KMS-11 (cell line): ENCODE results near the gene FEN1.

Experiments used
- H2AFZ ChIP-seq: fragments of 200-600 bp; sonication (generic); 2 replicates; pipeline ENCODE4 v1.6.1; 2016; ENCODE audit warnings: antibody characterized with exemption, mixed run types, low read depth
- H3K27ac ChIP-seq: fragments of 200-600 bp; sonication (generic); 2 replicates; pipeline ENCODE4 v1.6.1; 2016; ENCODE audit warnings: mild to moderate bottlenecking, mixed run types
- H3K27me3 ChIP-seq: fragments of 200-600 bp; sonication (generic); 2 replicates; pipeline ENCODE4 v1.6.1; 2017; ENCODE audit warnings: mild to moderate bottlenecking, low read depth, mixed run types, moderate library complexity; ENCODE audit not compliant: insufficient read depth
- H3K36me3 ChIP-seq: fragments of 200-600 bp; sonication (generic); 2 replicates; pipeline ENCODE4 v1.6.1; 2017; ENCODE audit warnings: mild to moderate bottlenecking, mixed run types; ENCODE audit not compliant: insufficient read depth
- H3K4me1 ChIP-seq: fragments of 200-600 bp; sonication (generic); 2 replicates; pipeline ENCODE4 v1.6.1; 2016; ENCODE audit warnings: mild to moderate bottlenecking, low read depth, mixed run types; ENCODE audit not compliant: poor library complexity, severe bottlenecking
- H3K4me2 ChIP-seq: fragments of 200-600 bp; sonication (generic); 2 replicates; pipeline ENCODE4 v1.7.0; 2016; ENCODE audit warnings: mild to moderate bottlenecking, mixed run types
- H3K4me3 ChIP-seq: fragments of 200-600 bp; sonication (generic); IDR thresholded peaks from 2 replicates; pipeline ENCODE4 v1.6.1; 2017; ENCODE audit warnings: low read depth, low read length, mixed read lengths; ENCODE audit not compliant: insufficient read depth
- H3K79me2 ChIP-seq: fragments of 200-600 bp; sonication (generic); 2 replicates; pipeline ENCODE4 v1.6.1; 2016; ENCODE audit warnings: low read depth, mixed run types; ENCODE audit not compliant: insufficient read depth
- H3K9ac ChIP-seq: fragments of 200-600 bp; sonication (generic); 2 replicates; pipeline ENCODE4 v1.6.1; 2016; ENCODE audit warnings: mild to moderate bottlenecking, mixed run types
- H4K20me1 ChIP-seq: fragments of 200-600 bp; sonication (generic); 2 replicates; pipeline ENCODE4 v1.6.1; 2016; ENCODE audit warnings: mild to moderate bottlenecking, mixed run types; ENCODE audit not compliant: insufficient read depth
- TF ChIP-seq, protein P1 (sequence below): fragments of 200-600 bp; sonication (generic); conservative IDR thresholded peaks from 2 replicates; pipeline ENCODE4 v1.6.1; 2017; ENCODE audit warnings: low read depth, mild to moderate bottlenecking, antibody characterized with exemption, low read length, moderate library complexity, mixed read lengths

FEN1 gene

DNA sequence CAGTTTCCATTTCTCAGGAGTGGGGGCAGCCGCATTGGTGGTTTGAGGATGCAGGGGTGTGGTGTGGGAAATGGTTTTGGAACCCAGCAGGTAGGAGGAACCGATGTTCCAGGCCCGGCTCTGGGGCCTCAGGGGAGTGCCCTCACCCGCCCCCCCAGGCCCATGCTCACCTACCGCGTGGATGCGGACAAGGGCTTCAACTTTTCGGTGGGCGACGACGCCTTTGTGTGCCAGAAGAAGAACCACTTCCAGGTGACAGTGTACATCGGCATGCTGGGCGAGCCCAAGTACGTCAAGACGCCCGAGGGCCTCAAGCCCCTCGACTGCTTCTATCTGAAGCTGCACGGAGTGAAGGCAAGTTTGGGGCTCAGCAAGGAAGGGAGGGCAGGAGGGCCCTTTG lies 18.9 kb upstream of the FEN1 start:
- Histone ChIP-seq H3K36me3 (no peaks in the 10 kb centered on the region), H3K4me3 (no peak overlapping the region), H3K27me3 (no peaks in the 10 kb centered on the region), H2AFZ (no peak overlapping the region), H3K27ac (no peak overlapping the region), H3K79me2 (no peaks in the 10 kb centered on the region), H3K4me1 (peaks cover 7% of the 10 kb centered on the region), H4K20me1 (no peaks in the 10 kb centered on the region), H3K4me2 (no peak overlapping the region), H3K9ac (no peak overlapping the region)
- TF ChIP-seq, protein P1, sequence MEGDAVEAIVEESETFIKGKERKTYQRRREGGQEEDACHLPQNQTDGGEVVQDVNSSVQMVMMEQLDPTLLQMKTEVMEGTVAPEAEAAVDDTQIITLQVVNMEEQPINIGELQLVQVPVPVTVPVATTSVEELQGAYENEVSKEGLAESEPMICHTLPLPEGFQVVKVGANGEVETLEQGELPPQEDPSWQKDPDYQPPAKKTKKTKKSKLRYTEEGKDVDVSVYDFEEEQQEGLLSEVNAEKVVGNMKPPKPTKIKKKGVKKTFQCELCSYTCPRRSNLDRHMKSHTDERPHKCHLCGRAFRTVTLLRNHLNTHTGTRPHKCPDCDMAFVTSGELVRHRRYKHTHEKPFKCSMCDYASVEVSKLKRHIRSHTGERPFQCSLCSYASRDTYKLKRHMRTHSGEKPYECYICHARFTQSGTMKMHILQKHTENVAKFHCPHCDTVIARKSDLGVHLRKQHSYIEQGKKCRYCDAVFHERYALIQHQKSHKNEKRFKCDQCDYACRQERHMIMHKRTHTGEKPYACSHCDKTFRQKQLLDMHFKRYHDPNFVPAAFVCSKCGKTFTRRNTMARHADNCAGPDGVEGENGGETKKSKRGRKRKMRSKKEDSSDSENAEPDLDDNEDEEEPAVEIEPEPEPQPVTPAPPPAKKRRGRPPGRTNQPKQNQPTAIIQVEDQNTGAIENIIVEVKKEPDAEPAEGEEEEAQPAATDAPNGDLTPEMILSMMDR = no peak

DNA sequence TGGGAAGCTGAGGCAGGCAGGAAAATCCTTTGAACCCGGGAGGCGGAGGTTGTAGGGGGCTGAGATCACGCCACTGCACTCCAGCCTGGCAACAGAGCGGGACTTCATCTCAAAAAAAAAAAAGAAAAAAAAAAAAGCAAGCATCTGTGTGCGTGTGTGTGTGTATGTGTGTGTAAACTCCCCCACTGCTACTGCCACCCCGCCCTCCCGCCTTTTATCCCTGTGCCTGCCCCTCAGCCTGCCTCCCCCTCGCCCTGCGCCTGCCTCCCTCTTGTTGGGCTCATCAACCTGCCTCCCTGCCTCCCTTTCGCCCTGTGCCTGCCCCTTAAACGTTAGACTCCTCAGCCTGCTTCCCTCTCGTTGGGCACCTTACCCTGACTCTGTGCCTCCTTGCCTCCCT lies 18.3 kb upstream of the FEN1 start:
- no peaks in the 10 kb centered on the region for H3K27me3 ChIP-seq
- H3K4me3 ChIP-seq = no peak overlapping the region
- TF ChIP-seq, protein P1 = no peak
- no peaks in the 10 kb centered on the region for H3K79me2 ChIP-seq
- H3K4me2 ChIP-seq = no peak overlapping the region
- no peaks in the 10 kb centered on the region for H4K20me1 ChIP-seq
- no peaks in the 10 kb centered on the region for H3K36me3 ChIP-seq
- H2AFZ ChIP-seq = no peak overlapping the region
- H3K9ac ChIP-seq = no peak overlapping the region
- peaks cover 7% of the 10 kb centered on the region for H3K4me1 ChIP-seq
- H3K27ac ChIP-seq = no peak overlapping the region

DNA sequence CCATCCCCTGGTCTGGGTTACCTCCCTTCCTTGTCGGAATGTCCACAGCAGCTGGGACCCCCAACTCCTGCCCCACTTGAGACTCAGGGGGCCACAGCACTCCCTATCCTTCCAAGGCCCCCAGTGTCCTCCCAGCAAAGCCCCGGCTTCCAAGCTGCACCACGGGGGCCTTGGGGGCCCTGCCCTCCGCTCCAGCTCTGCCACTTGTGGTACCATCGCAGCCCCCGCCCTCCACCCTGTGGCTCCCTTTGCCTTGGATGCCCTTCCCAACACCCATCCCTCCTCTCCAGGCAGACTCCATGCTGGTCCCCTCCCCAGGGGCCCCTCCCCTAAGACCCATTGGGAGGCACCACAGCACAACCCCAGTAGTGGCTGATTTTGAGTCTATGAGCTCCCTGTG lies 17.6 kb upstream of the FEN1 start:
- no peaks in the 10 kb centered on the region for H3K36me3 ChIP-seq
- H3K27me3 ChIP-seq = no peaks in the 10 kb centered on the region
- no peak overlapping the region for H3K9ac ChIP-seq
- peaks cover 7% of the 10 kb centered on the region for H3K4me1 ChIP-seq
- no peak overlapping the region for H3K4me2 ChIP-seq
- TF ChIP-seq, protein P1 = no peak
- no peak overlapping the region for H2AFZ ChIP-seq
- no peak overlapping the region for H3K4me3 ChIP-seq
- no peaks in the 10 kb centered on the region for H4K20me1 ChIP-seq
- H3K27ac ChIP-seq = no peak overlapping the region
- H3K79me2 ChIP-seq = no peaks in the 10 kb centered on the region

DNA sequence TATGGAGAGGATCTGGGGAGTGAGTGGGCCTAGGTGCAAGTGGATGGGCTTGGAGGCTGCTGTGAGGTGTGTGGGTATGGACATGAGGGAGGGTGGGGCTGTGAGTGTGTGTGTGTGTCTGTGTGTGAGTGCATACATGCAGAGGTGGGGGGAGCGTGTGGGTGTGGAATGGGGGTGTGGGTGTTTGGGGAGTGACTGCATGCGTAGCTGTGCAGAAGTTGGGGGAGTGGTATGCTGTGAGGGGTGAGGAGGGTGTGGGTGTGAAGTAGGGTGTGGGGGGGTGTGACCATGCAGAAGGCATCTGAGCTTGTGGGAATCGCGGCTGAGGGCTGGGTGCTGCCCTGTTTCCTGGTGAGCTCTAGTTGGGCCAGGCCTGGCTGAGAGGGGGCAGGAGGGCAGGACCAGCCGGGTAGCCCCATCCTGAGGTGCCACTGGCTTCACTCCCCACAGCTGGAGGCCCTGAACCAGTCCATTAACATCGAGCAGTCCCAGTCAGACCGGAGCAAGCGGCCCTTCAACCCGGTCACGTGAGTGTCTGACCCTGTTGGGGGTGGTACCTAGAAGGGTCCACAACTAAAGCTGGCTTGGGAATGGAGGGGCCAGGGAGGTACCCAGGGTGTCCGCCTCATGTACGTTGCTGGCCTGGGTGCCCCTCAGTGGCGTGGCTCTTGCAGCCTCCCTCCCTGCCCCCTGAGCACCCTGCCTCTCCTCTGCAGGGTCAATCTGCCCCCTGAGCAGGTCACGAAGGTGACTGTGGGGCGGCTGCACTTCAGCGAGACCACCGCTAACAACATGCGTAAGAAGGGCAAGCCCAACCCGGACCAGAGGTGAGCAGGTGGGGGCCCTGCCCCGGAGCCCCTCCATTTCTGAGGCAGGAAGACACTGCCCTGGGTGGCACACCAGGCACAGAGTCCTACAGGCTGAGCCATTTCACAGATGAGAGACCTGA lies 16.8 kb upstream of the FEN1 start:
- no peak overlapping the region for H3K4me3 ChIP-seq
- no peaks in the 10 kb centered on the region for H3K79me2 ChIP-seq
- peaks cover 7% of the 10 kb centered on the region for H3K4me1 ChIP-seq
- H3K27ac ChIP-seq = no peak overlapping the region
- no peaks in the 10 kb centered on the region for H3K27me3 ChIP-seq
- H3K36me3 ChIP-seq = no peaks in the 10 kb centered on the region
- no peak overlapping the region for H3K4me2 ChIP-seq
- no peaks in the 10 kb centered on the region for H4K20me1 ChIP-seq
- TF ChIP-seq, protein P1 = no peak
- H2AFZ ChIP-seq = no peak overlapping the region
- no peak overlapping the region for H3K9ac ChIP-seq
